Breast epithelium (tissue), 3 donors: ENCODE data around the gene CACNA2D3.

ENCODE experiments used
- CTCF ChIP-seq, 3 donors: fragments of 450-650 bp; IDR thresholded peaks; one replicate each; pipeline ENCODE4 v1.5.1; 2016 to 2017; ENCODE audit warnings: antibody characterized with exemption in 3 of 3, mild to moderate bottlenecking in 3 of 3, moderate library complexity in 3 of 3
- POLR2AphosphoS5 ChIP-seq, 3 donors: sonication (generic); formaldehyde crosslinking; IDR thresholded peaks; one replicate each; pipeline ENCODE4 v1.6.1; 2017; ENCODE audit warnings: antibody characterized with exemption in 3 of 3

GRCh38 chr3:54527521-54527920, 405.2 kb downstream of the CACNA2D3 start:
- TF ChIP-seq POLR2AphosphoS5 (IDR thresholded peaks at IDR 0.05): no peak
- no peak for TF ChIP-seq CTCF (IDR thresholded peaks at IDR 0.05)
